HepG2 (cell line): ENCODE data around the gene SLBP. TPM values are rescaled to one million over a fixed set of nuclear protein-coding genes. Genes with fewer than 3 reads are reported as not detected.

Experiments
- AFF4 ChIP-seq: sonication (generic); formaldehyde crosslinking; IDR thresholded peaks from 2 replicates; pipeline ENCODE4 v1.4.0; 2020; ENCODE audit warnings: missing genetic modification reagents
- DDIT3 ChIP-seq: sonication (generic); formaldehyde crosslinking; IDR thresholded peaks from 2 replicates; pipeline ENCODE4 v1.4.0; 2020; ENCODE audit warnings: mild to moderate bottlenecking, missing genetic modification reagents
- EZH2 ChIP-seq: conservative IDR thresholded peaks from 2 replicates; pipeline ENCODE4 v1.6.1; 2012; ENCODE audit warnings: mild to moderate bottlenecking, low read depth, low read length, moderate library complexity
- HNRNPUL1 ChIP-seq: fragments of 200-400 bp; formaldehyde crosslinking; IDR thresholded peaks from 2 replicates; pipeline ENCODE4 v1.6.1; 2017; ENCODE audit warnings: low read depth, mild to moderate bottlenecking, low read length, moderate library complexity
- KLF13 ChIP-seq: sonication (generic); formaldehyde crosslinking; IDR thresholded peaks from 2 replicates; pipeline ENCODE4 v1.4.0; 2020; ENCODE audit warnings: mild to moderate bottlenecking, missing genetic modification reagents
- MAFK ChIP-seq, 2 experiments: IDR thresholded peaks in 1 of 2; conservative IDR thresholded peaks in 1 of 2; 2 replicates each; pipeline ENCODE4 v1.6.1; 2011; ENCODE audit warnings: improper control_type of control experiment in 2 of 2, low read length in 2 of 2
- MATR3 ChIP-seq: sonication (generic); formaldehyde crosslinking; IDR thresholded peaks from 2 replicates; pipeline ENCODE4 v1.4.0; 2020; ENCODE audit warnings: missing genetic modification reagents
- MLX ChIP-seq: IDR thresholded peaks from 2 replicates; pipeline ENCODE4 v1.6.1; 2016
- NFIB ChIP-seq: sonication (generic); formaldehyde crosslinking; IDR thresholded peaks from 2 replicates; pipeline ENCODE4 v1.9.0; 2021; ENCODE audit warnings: missing genetic modification reagents, mild to moderate bottlenecking, borderline replicate concordance
- SATB2 ChIP-seq: sonication (generic); formaldehyde crosslinking; IDR thresholded peaks from 2 replicates; pipeline ENCODE4 v1.5.0; 2020; ENCODE audit warnings: missing genetic modification reagents
- SNRNP70 ChIP-seq: fragments of 200-400 bp; formaldehyde crosslinking; IDR thresholded peaks from 2 replicates; pipeline ENCODE4 v1.6.1; 2017; ENCODE audit warnings: mild to moderate bottlenecking, low read depth, low read length, moderate library complexity
- ZBTB14 ChIP-seq: sonication (generic); formaldehyde crosslinking; IDR thresholded peaks from 2 replicates; pipeline ENCODE4 v1.4.0; 2020; ENCODE audit warnings: missing genetic modification reagents
- ZBTB25 ChIP-seq: IDR thresholded peaks from 2 replicates; pipeline ENCODE4 v1.6.1; 2018; ENCODE audit warnings: missing genetic modification reagents
- ZEB1 ChIP-seq: IDR thresholded peaks from 2 replicates; pipeline ENCODE4 v1.6.1; 2012; ENCODE audit warnings: mild to moderate bottlenecking, low read depth, inconsistent platforms; ENCODE audit not compliant: insufficient replicate concordance
- ZFP36 ChIP-seq: fragments of 150-350 bp; IDR thresholded peaks from 2 replicates; pipeline ENCODE4 v1.6.1; 2018; ENCODE audit warnings: borderline replicate concordance, low read length, low read depth; ENCODE audit not compliant: partially characterized antibody
- ZFP41 ChIP-seq: sonication (generic); formaldehyde crosslinking; IDR thresholded peaks from 2 replicates; pipeline ENCODE4 v1.4.0; 2020; ENCODE audit warnings: mild to moderate bottlenecking, missing genetic modification reagents, borderline replicate concordance
- ZNF10 ChIP-seq: sonication (generic); formaldehyde crosslinking; IDR thresholded peaks from 2 replicates; pipeline ENCODE4 v1.4.0; 2020; ENCODE audit warnings: mild to moderate bottlenecking, low read depth, missing genetic modification reagents, borderline replicate concordance
- ZNF382 ChIP-seq: sonication (generic); formaldehyde crosslinking; IDR thresholded peaks from 2 replicates; pipeline ENCODE4 v1.5.0; 2020; ENCODE audit warnings: missing genetic modification reagents, mild to moderate bottlenecking, borderline replicate concordance
- ZNF451 ChIP-seq: sonication (generic); formaldehyde crosslinking; IDR thresholded peaks from 2 replicates; pipeline ENCODE4 v1.5.0; 2020; ENCODE audit warnings: mild to moderate bottlenecking, missing genetic modification reagents
- ZNF484 ChIP-seq: sonication (generic); formaldehyde crosslinking; IDR thresholded peaks from 2 replicates; pipeline ENCODE4 v1.5.1; 2020; ENCODE audit warnings: mild to moderate bottlenecking, low read depth, missing genetic modification reagents, borderline replicate concordance
- ZNF510 ChIP-seq: sonication (generic); formaldehyde crosslinking; IDR thresholded peaks from 2 replicates; pipeline ENCODE4 v1.4.0; 2020; ENCODE audit warnings: low read depth, mild to moderate bottlenecking, missing genetic modification reagents
- ZNF552 ChIP-seq: sonication (generic); formaldehyde crosslinking; IDR thresholded peaks from 2 replicates; pipeline ENCODE4 v1.9.0; 2022; ENCODE audit warnings: missing genetic modification reagents, mild to moderate bottlenecking, borderline replicate concordance
- ZNF644 ChIP-seq: IDR thresholded peaks from 2 replicates; pipeline ENCODE4 v1.6.1; 2016; ENCODE audit warnings: low read depth
- polyA plus RNA-seq, 8 experiments: library from polyadenylated mRNA; depleted of rRNA in 3 of 8; stranded (reverse) in 7 of 8; unstranded in 1 of 8; fragments of >200 nt; fragmentation: Illumina TruSeq in 4 of 8; extraction: Trizol in 4 of 8; gene quantifications; 2 replicates each; pipeline versions ENCODE4 v1.2.1 to v1.2.3, GENCODE V29; 2011 to 2016; ENCODE audit warnings: low read depth in 4 of 8, missing spikeins in 1 of 8, mixed read lengths in 1 of 8; ENCODE audit not compliant: insufficient read depth in 1 of 8
- total RNA-seq, 5 experiments: library from RNA; depleted of rRNA; stranded (reverse); fragments of >200 nt; fragmentation: Illumina TruSeq; extraction: Trizol; gene quantifications; 2 replicates each; pipeline ENCODE4 v1.2.3, GENCODE V29; 2016; ENCODE audit warnings: low read depth in 1 of 5

The SLBP gene
- total and polyA plus RNA-seq, 2 of the 13 experiments (the other 11 are each of a cell fraction or from before 2014, with no cell fraction given): 43.9 to 104 TPM

- TF ChIP-seq KLF13 (CRISPR knock-in tag) (peak; percentile 70; the same call in 1 of the 2 replicates), ZNF510 (no peak), MAFK (conservative IDR thresholded peaks at IDR 0.05 in 1 of 2, IDR thresholded peaks at IDR 0.05 in 1 of 2; ENCODE audit: low read length in 2 of 2) (no peak), NFIB (CRISPR knock-in tag) (no peak), ZFP36 (no peak), ZNF644 (no peak), ZEB1 (no peak), ZBTB25 (CRISPR knock-in tag) (no peak), AFF4 (CRISPR knock-in tag) (no peak), DDIT3 (CRISPR knock-in tag) (no peak), ZNF451 (CRISPR knock-in tag) (peak; percentile 86), ZFP41 (CRISPR knock-in tag) (0 out of 2 replicates have a peak, but pooled peaks have one; percentile 31), SNRNP70 (no peak), ZNF10 (CRISPR knock-in tag) (no peak), ZBTB14 (no peak), ZNF552 (CRISPR knock-in tag) (no peak), HNRNPUL1 (no peak), EZH2 (no peak), MATR3 (CRISPR knock-in tag) (no peak), ZNF484 (CRISPR knock-in tag) (no peak), SATB2 (peak; percentile 32; the same call in 1 of the 2 replicates), MLX (no peak), ZNF382 (no peak)
Observed at GRCh38 chr4:1720163-1720983, 8.3 kb upstream of the SLBP start (continued).
